SW480 (cell line): ENCODE measurements around the gene ZNF569.
"Not testable (repeated sequence)": the region's sequence is repeated elsewhere in the genome, so short reads cannot be mapped to it uniquely, and the experiment has no call there.

Experiments
- DNase-seq: peaks from one replicate; pipeline ENCODE4 v3.0.0-alpha.2; 2016; ENCODE audit warnings: low spot score

The ZNF569 gene

DNA sequence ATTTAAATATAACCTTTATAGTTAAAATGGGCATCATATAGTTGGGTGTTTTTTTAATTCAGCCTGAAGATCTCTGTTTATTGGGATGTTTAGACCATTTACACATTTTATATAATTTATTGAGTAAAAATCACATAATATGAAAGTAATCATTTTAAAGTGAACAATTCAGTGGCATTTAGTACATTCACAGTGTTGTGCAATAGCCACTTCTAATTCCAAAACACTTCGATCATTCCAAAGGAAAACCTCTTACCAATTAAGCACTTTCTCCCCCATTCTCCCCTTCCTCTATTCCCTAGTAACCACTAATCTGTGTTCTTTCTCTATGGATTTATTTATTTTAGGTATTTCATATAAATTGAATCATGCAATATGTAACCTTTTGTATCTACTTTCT lies 66.2 kb downstream of the ZNF569 start:
- DNase-seq = no peak

DNA sequence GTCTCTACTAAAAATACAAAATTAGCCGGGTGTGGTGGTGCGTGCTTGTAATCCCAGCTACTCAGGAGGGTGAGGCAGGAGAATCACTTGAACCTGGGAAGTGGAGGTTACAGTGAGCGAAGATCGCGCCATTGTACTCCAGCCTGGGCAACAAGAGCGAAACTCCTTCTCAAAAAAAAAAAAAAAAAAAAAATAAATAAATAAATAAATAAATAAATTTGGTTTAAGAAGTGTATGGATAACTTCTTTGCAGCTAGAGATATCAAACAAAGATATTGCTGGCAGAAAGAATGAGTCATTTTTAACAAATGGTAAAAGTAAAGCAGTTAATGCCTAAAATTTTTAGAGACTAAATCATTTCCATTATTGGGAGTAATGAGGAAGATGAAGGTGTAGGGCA lies 75.8 kb downstream of the ZNF569 start:
- not testable (repeated sequence) for DNase-seq

- no peak for DNase-seq
These were observed 78.0 kb downstream of the ZNF569 start for GRCh38 chr19:37389234-37389633.

DNA sequence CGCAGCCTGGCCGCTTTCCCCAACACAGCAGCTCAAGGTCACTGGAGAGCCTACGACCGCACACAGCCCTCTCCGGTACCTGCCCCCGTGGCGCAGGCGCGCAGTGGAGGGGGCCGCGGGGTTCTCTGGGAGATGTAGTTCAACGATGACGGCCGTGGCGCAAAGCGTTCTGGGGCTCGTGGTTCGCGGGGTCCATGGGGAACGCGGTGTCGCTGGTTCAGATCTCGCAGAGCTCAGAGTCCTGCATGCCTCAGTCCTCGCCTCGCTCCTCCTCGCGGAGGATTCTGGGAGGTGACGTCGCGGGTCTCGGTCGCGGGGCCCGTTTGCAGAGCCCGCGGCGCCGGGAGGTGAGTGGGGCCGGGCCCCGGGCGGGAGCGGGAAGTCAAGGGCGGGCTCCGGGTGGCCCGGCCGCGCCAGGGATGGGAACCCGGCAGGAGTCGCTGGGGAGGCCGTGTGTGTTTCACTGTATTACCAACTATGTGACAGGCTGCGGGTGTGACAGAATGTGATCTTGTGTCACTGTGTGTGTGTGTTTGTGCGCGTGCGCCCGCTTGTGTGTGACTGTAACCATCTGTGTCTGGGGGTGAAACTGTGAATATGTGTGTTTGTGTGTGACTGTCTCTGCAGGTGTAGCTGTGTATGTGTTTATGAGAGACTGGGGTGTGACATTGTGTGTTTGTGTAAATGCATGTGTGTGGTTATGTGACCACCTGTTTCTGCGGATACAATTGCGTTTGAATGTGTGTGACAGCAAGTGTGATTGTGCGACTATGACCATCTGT lies 96.2 kb downstream of the ZNF569 start, which contains the start of gene ZNF527:
ZNF527 (plus strand) TSS at position 220 of the 782 bp plus-strand sequence. CDS start 3,100 bp downstream, outside the sequence.
- DNase-seq = peak; percentile 98

- not testable (repeated sequence) for DNase-seq
These were observed 96.8 kb downstream of the ZNF569 start for GRCh38 chr19:37370386-37370879.

DNA sequence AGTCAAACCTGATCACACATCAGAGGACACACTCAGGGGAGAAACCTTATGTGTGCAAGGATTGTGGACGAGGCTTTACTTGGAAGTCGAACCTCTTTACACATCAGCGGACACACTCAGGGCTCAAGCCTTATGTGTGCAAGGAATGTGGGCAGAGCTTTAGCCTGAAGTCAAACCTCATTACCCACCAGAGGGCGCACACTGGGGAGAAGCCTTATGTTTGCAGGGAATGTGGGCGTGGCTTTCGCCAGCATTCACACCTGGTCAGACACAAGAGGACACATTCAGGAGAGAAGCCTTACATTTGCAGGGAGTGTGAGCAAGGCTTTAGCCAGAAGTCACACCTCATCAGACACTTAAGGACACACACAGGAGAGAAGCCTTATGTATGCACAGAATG lies 104.5 kb downstream of the ZNF569 start:
- DNase-seq = no peak

DNA sequence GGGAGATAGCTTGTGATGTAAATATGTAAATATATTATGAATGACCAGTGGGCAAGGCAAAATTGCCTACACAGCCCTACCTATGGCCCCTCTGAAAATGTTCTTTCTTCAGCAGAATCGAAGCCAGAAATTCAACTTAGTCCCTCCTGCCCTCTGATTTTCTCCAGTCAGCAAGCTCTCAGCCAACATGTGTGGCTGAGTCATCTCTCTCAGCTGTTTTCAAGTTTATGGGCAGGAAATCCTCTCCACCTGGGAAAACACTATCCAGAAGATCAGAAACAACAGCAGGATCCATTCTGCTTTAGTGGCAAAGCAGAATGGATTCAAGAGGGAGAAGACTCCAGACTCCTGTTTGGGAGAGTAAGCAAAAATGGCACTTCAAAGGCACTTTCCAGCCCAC lies 105.2 kb downstream of the ZNF569 start:
- DNase-seq = no peak
